Measurements from ENCODE around the gene NAV3.
"Not testable (repeated sequence)": the region's sequence is repeated elsewhere in the genome, so short reads cannot be mapped to it uniquely, and the experiment has no call there.

The NAV3 gene

DNA sequence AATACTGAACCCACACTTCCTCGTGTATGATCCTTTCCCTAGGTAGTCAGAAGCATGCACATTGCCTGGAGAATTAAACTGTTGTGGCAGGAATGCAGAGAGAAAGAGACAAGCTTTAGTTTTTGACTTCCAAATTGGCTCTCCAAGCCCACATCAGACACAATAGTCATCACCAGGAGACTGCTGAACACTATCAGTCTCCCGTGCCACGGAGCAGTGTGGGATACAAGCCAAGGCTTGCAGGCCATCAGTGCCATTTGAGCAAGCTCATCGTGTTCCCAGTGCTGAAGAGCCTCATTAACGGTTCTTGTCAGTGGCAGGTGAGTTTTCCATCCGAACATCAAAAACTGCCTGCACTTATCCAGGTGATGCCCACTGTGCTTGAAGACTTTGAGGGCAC, 410.8 kb downstream of the NAV3 start:
- TF ChIP-seq SPI1 (IDR thresholded peaks at IDR 0.05; ENCODE audit: borderline replicate concordance, low read depth), result no peak
- no peak for TF ChIP-seq GABPA (IDR thresholded peaks at IDR 0.05; ENCODE audit: low read depth)
- no peak for TF ChIP-seq POLR2AphosphoS5 (IDR thresholded peaks at IDR 0.05; ENCODE audit: low read depth)
- TF ChIP-seq, protein P1, sequence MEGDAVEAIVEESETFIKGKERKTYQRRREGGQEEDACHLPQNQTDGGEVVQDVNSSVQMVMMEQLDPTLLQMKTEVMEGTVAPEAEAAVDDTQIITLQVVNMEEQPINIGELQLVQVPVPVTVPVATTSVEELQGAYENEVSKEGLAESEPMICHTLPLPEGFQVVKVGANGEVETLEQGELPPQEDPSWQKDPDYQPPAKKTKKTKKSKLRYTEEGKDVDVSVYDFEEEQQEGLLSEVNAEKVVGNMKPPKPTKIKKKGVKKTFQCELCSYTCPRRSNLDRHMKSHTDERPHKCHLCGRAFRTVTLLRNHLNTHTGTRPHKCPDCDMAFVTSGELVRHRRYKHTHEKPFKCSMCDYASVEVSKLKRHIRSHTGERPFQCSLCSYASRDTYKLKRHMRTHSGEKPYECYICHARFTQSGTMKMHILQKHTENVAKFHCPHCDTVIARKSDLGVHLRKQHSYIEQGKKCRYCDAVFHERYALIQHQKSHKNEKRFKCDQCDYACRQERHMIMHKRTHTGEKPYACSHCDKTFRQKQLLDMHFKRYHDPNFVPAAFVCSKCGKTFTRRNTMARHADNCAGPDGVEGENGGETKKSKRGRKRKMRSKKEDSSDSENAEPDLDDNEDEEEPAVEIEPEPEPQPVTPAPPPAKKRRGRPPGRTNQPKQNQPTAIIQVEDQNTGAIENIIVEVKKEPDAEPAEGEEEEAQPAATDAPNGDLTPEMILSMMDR (IDR thresholded peaks at IDR 0.05; ENCODE audit: insufficient read depth, low read length), result no peak
- TF ChIP-seq, protein P2, sequence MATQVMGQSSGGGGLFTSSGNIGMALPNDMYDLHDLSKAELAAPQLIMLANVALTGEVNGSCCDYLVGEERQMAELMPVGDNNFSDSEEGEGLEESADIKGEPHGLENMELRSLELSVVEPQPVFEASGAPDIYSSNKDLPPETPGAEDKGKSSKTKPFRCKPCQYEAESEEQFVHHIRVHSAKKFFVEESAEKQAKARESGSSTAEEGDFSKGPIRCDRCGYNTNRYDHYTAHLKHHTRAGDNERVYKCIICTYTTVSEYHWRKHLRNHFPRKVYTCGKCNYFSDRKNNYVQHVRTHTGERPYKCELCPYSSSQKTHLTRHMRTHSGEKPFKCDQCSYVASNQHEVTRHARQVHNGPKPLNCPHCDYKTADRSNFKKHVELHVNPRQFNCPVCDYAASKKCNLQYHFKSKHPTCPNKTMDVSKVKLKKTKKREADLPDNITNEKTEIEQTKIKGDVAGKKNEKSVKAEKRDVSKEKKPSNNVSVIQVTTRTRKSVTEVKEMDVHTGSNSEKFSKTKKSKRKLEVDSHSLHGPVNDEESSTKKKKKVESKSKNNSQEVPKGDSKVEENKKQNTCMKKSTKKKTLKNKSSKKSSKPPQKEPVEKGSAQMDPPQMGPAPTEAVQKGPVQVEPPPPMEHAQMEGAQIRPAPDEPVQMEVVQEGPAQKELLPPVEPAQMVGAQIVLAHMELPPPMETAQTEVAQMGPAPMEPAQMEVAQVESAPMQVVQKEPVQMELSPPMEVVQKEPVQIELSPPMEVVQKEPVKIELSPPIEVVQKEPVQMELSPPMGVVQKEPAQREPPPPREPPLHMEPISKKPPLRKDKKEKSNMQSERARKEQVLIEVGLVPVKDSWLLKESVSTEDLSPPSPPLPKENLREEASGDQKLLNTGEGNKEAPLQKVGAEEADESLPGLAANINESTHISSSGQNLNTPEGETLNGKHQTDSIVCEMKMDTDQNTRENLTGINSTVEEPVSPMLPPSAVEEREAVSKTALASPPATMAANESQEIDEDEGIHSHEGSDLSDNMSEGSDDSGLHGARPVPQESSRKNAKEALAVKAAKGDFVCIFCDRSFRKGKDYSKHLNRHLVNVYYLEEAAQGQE (IDR thresholded peaks at IDR 0.05; ENCODE audit: insufficient replicate concordance, low read depth), result no peak
- H3K27me3 ChIP-seq (ENCODE audit: insufficient read depth, poor library complexity, severe bottlenecking), result no peaks in the 10 kb centered on the region
- no peak overlapping the region for H3K27ac ChIP-seq (replicated peaks)
- H3K4me3 ChIP-seq (replicated peaks; ENCODE audit: insufficient read depth, low read length), result no peak overlapping the region
- no peak for DNase-seq (ENCODE audit: low read depth in 1 of 2, low spot score in 1 of 2)

DNA sequence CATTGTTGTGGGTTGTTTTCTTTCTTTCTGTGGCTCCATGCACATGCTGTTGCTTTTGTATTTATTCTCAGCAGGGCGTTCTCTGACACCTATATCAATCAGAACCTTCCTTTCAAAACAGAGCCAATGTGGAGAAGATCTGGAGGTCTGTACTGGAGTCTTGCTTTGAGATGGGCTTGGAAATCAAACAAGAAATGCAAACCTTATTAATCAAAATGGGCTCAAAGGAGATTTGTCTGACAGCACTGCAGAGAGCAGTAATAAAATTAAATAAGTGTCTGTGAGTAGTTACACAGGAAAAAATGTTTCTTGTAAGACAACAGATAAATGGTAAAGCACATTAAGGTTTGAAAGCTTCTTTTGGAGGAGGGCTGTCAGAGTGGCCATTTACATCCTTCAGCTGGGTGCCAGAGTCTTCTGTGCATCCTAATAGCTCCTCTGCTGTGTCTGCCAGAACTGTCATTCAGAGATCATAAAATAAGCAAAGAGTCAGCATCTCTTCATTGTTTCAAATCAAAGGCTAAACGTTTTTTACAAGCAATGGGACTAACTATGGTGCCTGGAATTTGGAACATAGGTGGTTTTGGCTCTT, 414.3 kb downstream of the NAV3 start:
- no peak for DNase-seq (ENCODE audit: low read depth in 1 of 2, low spot score in 1 of 2)
- H3K27me3 ChIP-seq (ENCODE audit: insufficient read depth, poor library complexity, severe bottlenecking), result no peaks in the 10 kb centered on the region
- H3K4me3 ChIP-seq (replicated peaks; ENCODE audit: insufficient read depth, low read length), result no peak overlapping the region
- H3K27ac ChIP-seq (replicated peaks), result no peak overlapping the region
- TF ChIP-seq, protein P2 (IDR thresholded peaks at IDR 0.05; ENCODE audit: insufficient replicate concordance, low read depth), result no peak
- TF ChIP-seq, protein P1 (IDR thresholded peaks at IDR 0.05; ENCODE audit: insufficient read depth, low read length), result no peak
- TF ChIP-seq SPI1 (IDR thresholded peaks at IDR 0.05; ENCODE audit: borderline replicate concordance, low read depth) (no peak), POLR2AphosphoS5 (IDR thresholded peaks at IDR 0.05; ENCODE audit: low read depth) (no peak), GABPA (IDR thresholded peaks at IDR 0.05; ENCODE audit: low read depth) (no peak)

DNA sequence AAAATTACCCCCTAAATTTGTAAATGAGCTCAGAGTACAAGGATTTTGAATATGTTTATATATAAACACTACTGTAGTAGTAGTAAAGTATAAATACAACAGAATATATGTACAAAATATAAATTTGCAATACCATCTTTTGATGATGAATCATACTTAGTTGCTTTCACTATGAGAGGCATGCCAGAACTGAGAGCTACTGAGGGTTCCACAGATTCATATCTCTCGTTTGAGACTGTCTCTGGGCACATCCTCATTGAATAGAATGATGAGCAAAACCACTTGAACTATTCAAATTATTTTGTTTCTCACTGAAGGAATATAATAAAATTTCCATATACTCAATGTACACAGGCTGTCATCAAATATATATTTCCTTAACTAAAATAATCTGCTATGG, 417.6 kb downstream of the NAV3 start:
- no peak for TF ChIP-seq SPI1 (IDR thresholded peaks at IDR 0.05; ENCODE audit: borderline replicate concordance, low read depth)
- Histone ChIP-seq H3K27ac (replicated peaks) (no peak overlapping the region), H3K4me3 (replicated peaks; ENCODE audit: insufficient read depth, low read length) (no peak overlapping the region), H3K27me3 (ENCODE audit: insufficient read depth, poor library complexity, severe bottlenecking) (no peaks in the 10 kb centered on the region)
- no peak for DNase-seq (ENCODE audit: low read depth in 1 of 2, low spot score in 1 of 2)

DNA sequence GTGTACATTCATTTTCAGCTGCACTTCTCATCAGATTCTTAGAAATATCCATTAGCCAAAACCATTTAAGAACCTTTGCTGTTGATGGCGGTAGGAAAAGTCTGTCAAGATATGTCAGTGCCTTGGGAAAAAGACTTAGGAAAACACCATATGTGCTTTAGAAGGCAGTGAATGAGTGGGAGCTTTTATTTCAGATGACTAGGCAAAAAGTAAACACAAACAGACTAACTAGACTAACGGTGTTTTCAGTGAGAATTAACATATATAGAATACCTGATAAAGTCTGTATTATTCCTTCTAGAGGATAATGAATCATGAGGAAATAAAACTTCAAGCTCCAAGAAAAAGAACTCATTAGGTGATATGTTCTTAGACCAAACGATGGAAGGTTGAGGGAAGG, 418.9 kb downstream of the NAV3 start:
- no peak for DNase-seq (ENCODE audit: low read depth in 1 of 2, low spot score in 1 of 2)
- H3K27ac ChIP-seq (replicated peaks), result no peak overlapping the region
- H3K4me3 ChIP-seq (replicated peaks; ENCODE audit: insufficient read depth, low read length), result no peak overlapping the region
- no peaks in the 10 kb centered on the region for H3K27me3 ChIP-seq (ENCODE audit: insufficient read depth, poor library complexity, severe bottlenecking)
- no peak for TF ChIP-seq POLR2AphosphoS5 (IDR thresholded peaks at IDR 0.05; ENCODE audit: low read depth)
- no peak for TF ChIP-seq GABPA (IDR thresholded peaks at IDR 0.05; ENCODE audit: low read depth)
- TF ChIP-seq, protein P2 (IDR thresholded peaks at IDR 0.05; ENCODE audit: insufficient replicate concordance, low read depth), result no peak
- TF ChIP-seq, protein P1 (IDR thresholded peaks at IDR 0.05; ENCODE audit: insufficient read depth, low read length), result no peak
- no peak for TF ChIP-seq SPI1 (IDR thresholded peaks at IDR 0.05; ENCODE audit: borderline replicate concordance, low read depth)

DNA sequence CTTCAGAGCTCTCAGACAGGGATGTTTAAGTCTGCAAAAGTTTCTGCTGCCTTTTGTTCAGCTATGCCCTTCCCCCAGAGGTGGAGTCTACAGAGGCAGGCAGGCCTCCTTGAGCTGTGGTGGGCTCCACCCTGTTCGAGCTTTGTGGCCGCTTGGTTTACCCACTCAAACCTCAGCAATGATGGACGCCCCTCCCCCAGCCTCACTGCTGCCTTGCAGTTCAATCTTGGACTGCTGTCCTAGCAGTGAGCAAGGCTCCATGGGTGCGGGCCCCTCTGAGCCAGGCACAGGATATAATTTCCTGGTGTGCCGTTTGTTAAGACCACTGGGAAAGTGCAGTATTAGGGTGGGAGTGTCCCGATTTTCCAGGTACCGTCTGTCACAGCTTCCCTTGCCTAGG, 427.0 kb downstream of the NAV3 start:
- H3K27me3 ChIP-seq (ENCODE audit: insufficient read depth, poor library complexity, severe bottlenecking); H3K27ac ChIP-seq (replicated peaks); H3K4me3 ChIP-seq (replicated peaks; ENCODE audit: insufficient read depth, low read length); DNase-seq (ENCODE audit: low read depth in 1 of 2, low spot score in 1 of 2): not testable (repeated sequence)

All from HL-60 (cell line).